ENCODE results near the gene LRRFIP1. TPM values are rescaled to one million over a fixed set of nuclear protein-coding genes. Genes with fewer than 3 reads are reported as not detected.

The LRRFIP1 gene
- total RNA-seq, 1 donor from 2014 or later: 134 TPM

- TF ChIP-seq, protein P1, sequence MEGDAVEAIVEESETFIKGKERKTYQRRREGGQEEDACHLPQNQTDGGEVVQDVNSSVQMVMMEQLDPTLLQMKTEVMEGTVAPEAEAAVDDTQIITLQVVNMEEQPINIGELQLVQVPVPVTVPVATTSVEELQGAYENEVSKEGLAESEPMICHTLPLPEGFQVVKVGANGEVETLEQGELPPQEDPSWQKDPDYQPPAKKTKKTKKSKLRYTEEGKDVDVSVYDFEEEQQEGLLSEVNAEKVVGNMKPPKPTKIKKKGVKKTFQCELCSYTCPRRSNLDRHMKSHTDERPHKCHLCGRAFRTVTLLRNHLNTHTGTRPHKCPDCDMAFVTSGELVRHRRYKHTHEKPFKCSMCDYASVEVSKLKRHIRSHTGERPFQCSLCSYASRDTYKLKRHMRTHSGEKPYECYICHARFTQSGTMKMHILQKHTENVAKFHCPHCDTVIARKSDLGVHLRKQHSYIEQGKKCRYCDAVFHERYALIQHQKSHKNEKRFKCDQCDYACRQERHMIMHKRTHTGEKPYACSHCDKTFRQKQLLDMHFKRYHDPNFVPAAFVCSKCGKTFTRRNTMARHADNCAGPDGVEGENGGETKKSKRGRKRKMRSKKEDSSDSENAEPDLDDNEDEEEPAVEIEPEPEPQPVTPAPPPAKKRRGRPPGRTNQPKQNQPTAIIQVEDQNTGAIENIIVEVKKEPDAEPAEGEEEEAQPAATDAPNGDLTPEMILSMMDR (IDR thresholded peaks at IDR 0.05): no peak
- DNase-seq: no peak
- no peak overlapping the region for H3K4me3 Mint-ChIP-seq
Observed at GRCh38 chr2:237636578-237636977, 9.2 kb downstream of the LRRFIP1 start.

DNA sequence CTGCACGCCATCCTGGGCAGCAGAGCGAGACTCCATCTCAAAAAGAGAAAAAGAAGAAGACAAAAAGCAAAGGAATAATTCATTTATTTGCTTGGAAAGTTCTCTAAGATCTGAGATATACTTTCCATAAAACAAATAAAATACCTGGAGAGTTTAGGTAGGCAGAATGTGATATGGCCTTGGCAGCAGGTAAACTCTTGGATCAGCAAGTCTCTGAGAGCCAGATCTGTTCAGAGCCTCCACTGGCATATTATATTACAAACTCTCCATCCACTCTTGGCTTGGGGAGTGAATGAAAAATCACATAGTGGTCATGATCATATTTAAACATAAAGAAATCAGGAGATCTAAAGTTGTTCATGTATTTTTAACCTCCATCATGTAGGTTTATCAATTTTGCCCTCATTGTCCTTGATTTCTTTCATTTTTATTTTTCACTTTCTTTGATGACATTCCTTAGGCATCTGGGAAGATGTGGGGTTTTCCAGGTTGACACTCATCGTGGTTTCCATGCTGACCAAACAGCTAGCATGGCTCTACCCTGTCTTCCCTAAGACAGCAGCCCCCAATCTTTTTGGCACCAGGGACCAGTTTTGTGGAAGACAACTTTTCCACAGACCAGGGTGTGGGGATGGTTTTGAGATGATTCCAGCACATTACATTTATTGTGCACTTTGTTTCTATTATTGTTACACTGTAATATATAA lies 10.2 kb downstream of the LRRFIP1 start:
- H3K4me3 Mint-ChIP-seq: no peak overlapping the region
- ATAC-seq (ENCODE audit: low read depth) (no peak), DNase-seq (no peak)
- peaks cover 17% of the 10 kb centered on the region for H3K27me3 Mint-ChIP-seq
- peaks cover 4% of the 10 kb centered on the region for H3K4me1 Mint-ChIP-seq
- no peak overlapping the region for H3K27ac Mint-ChIP-seq
- CTCF ChIA-PET: no interaction called here
- POLR2A ChIA-PET: no interaction called here
- intact Hi-C loops (cut with micrococcal nuclease): no loop called here
- H3K36me3 Mint-ChIP-seq (ENCODE audit: low read depth): no peaks in the 10 kb centered on the region
- TF ChIP-seq, protein P1 (IDR thresholded peaks at IDR 0.05): no peak
- peaks cover 6% of the 10 kb centered on the region for H3K9me3 Mint-ChIP-seq

More at GRCh38 chr2:237636578-237636977, 9.2 kb downstream of the LRRFIP1 start:
- H3K27ac Mint-ChIP-seq: no peak overlapping the region
- peaks cover 4% of the 10 kb centered on the region for H3K4me1 Mint-ChIP-seq
- ChIA-PET POLR2A (no interaction called here), CTCF (interaction anchor here (1.2 kb wide), 1 partner anchor 64 kb away, joined by 3 read pairs; no protein-coding TSS in a partner anchor)
- no peaks in the 10 kb centered on the region for H3K36me3 Mint-ChIP-seq (ENCODE audit: low read depth)
- intact Hi-C loops (cut with micrococcal nuclease): no loop called here
- peaks cover 6% of the 10 kb centered on the region for H3K9me3 Mint-ChIP-seq
- H3K27me3 Mint-ChIP-seq: peaks cover 19% of the 10 kb centered on the region
- no peak for ATAC-seq (ENCODE audit: low read depth)

GRCh38 chr2:237638176-237638575 lies 10.8 kb downstream of the LRRFIP1 start:
- no peak overlapping the region for H3K27ac Mint-ChIP-seq
- peaks cover 14% of the 10 kb centered on the region for H3K27me3 Mint-ChIP-seq
- TF ChIP-seq, protein P1 (IDR thresholded peaks at IDR 0.05): no peak
- POLR2A ChIA-PET: no interaction called here
- DNase-seq: no peak
- CTCF ChIA-PET: no interaction called here
- ATAC-seq (ENCODE audit: low read depth): no peak
- no peak overlapping the region for H3K4me3 Mint-ChIP-seq
- intact Hi-C loops (cut with micrococcal nuclease): no loop called here
- H3K9me3 Mint-ChIP-seq: peaks cover 6% of the 10 kb centered on the region
- H3K4me1 Mint-ChIP-seq: peaks cover 4% of the 10 kb centered on the region
- no peaks in the 10 kb centered on the region for H3K36me3 Mint-ChIP-seq (ENCODE audit: low read depth)

GRCh38 chr2:237639052-237639835 lies 11.9 kb downstream of the LRRFIP1 start:
- CTCF ChIA-PET: no interaction called here
- peaks cover 8% of the 10 kb centered on the region for H3K27me3 Mint-ChIP-seq
- intact Hi-C loops (cut with micrococcal nuclease): no loop called here
- H3K9me3 Mint-ChIP-seq: peaks cover 6% of the 10 kb centered on the region
- ATAC-seq (ENCODE audit: low read depth): no peak
- H3K36me3 Mint-ChIP-seq (ENCODE audit: low read depth): no peaks in the 10 kb centered on the region
- H3K4me1 Mint-ChIP-seq: peaks cover 4% of the 10 kb centered on the region
- no peak for DNase-seq
- H3K27ac Mint-ChIP-seq: no peak overlapping the region
- POLR2A ChIA-PET: no interaction called here
- TF ChIP-seq, protein P1 (IDR thresholded peaks at IDR 0.05): no peak
- no peak overlapping the region for H3K4me3 Mint-ChIP-seq

DNA sequence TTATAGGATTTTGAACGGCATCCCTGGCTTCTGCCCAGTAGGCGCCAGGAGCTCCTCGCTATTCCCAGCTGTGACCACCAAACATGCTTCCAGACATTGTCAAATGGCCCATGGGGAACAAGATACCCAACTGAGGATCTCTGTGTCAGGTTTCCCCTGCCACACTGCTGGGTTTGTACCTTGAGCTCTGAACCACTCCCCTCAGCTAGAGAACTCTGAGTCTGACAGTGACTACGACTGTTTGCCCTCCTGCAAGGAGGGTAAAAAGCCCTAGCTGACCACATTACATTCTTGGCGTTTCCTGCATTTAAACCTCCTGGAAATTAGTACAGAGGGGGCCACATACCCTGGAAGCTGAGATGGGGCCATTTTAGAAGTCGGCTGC lies 12.4 kb downstream of the LRRFIP1 start:
- DNase-seq (no peak), ATAC-seq (ENCODE audit: low read depth) (no peak)
- intact Hi-C loops (cut with micrococcal nuclease): no loop called here
- CTCF ChIA-PET: no interaction called here
- TF ChIP-seq, protein P1 (IDR thresholded peaks at IDR 0.05): no peak
- Mint-ChIP-seq H3K27ac (no peak overlapping the region), H3K27me3 (peaks cover 11% of the 10 kb centered on the region), H3K4me1 (peaks cover 4% of the 10 kb centered on the region), H3K4me3 (no peak overlapping the region), H3K36me3 (ENCODE audit: low read depth) (no peaks in the 10 kb centered on the region), H3K9me3 (peaks cover 2% of the 10 kb centered on the region)
- POLR2A ChIA-PET: no interaction called here

Measured in activated B cell treated with CpG ODN at 0.5 μM for 24 hours (primary cell).